Smooth muscle cell (in vitro differentiated cells): ENCODE data around the gene SULT1C4. TPM values are rescaled to one million over a fixed set of nuclear protein-coding genes. Genes with fewer than 3 reads are reported as not detected.
"Not testable (repeated sequence)": the region's sequence is repeated elsewhere in the genome, so short reads cannot be mapped to it uniquely, and the experiment has no call there.

Source experiments
- DNase-seq: peaks from one replicate; lab custom pipeline; 2025; ENCODE audit not compliant: unreplicated experiment; lab: John Stamatoyannopoulos, UW
- H2AFZ ChIP-seq: fragments of 200-600 bp; sonication (generic); 2 replicates; pipeline ENCODE4 v1.6.0; 2016; ENCODE audit warnings: antibody characterized with exemption, low read depth, mild to moderate bottlenecking
- H3F3A ChIP-seq: fragments of 200-600 bp; sonication (generic); 2 replicates; pipeline ENCODE4 v1.6.0; 2017; ENCODE audit warnings: antibody characterized with exemption, low read depth
- H3K27ac ChIP-seq: fragments of 200-600 bp; sonication (generic); 2 replicates; pipeline ENCODE4 v1.5.1; 2016; ENCODE audit warnings: low read depth, mild to moderate bottlenecking
- H3K27me3 ChIP-seq: fragments of 200-600 bp; sonication (generic); 2 replicates; pipeline ENCODE4 v1.6.1; 2016; ENCODE audit warnings: low read depth, mild to moderate bottlenecking
- H3K36me3 ChIP-seq: fragments of 200-600 bp; sonication (generic); 2 replicates; pipeline ENCODE4 v1.5.1; 2016; ENCODE audit warnings: low read depth
- H3K4me1 ChIP-seq: fragments of 200-600 bp; sonication (generic); 2 replicates; pipeline ENCODE4 v1.5.1; 2016; ENCODE audit warnings: low read depth
- H3K4me2 ChIP-seq: fragments of 200-600 bp; sonication (generic); 2 replicates; pipeline ENCODE4 v1.6.0; 2016; ENCODE audit warnings: mild to moderate bottlenecking
- H3K4me3 ChIP-seq: fragments of 200-600 bp; sonication (generic); 2 replicates; pipeline ENCODE4 v1.5.1; 2016; ENCODE audit warnings: mild to moderate bottlenecking
- H3K79me2 ChIP-seq: fragments of 200-600 bp; sonication (generic); 2 replicates; pipeline ENCODE4 v1.6.0; 2016; ENCODE audit warnings: low read depth, mild to moderate bottlenecking
- H3K9ac ChIP-seq: fragments of 200-600 bp; sonication (generic); 2 replicates; pipeline ENCODE4 v1.6.0; 2016; ENCODE audit warnings: low read depth
- H3K9me3 ChIP-seq: fragments of 200-600 bp; sonication (generic); replicated peaks from 2 replicates; pipeline ENCODE4 v1.5.1; 2016; ENCODE audit warnings: low read depth
- H4K20me1 ChIP-seq: fragments of 200-600 bp; sonication (generic); 2 replicates; pipeline ENCODE4 v1.6.0; 2016; ENCODE audit warnings: low read depth
- CTCF ChIP-seq: fragments of 200-600 bp; sonication (generic); IDR thresholded peaks from 2 replicates; pipeline ENCODE4 v1.5.1; 2017; ENCODE audit warnings: borderline replicate concordance, mild to moderate bottlenecking, antibody characterized with exemption; ENCODE audit not compliant: insufficient read depth, poor library complexity, severe bottlenecking
- WGBS: methylation state at CpG from one replicate; pipeline ENCODE4 v1.1.7; 2016; ENCODE audit warnings: low lambda C conversion rate; 5-methylcytosine and 5-hydroxymethylcytosine counted together
- polyA plus RNA-seq: library from polyadenylated mRNA; unstranded; fragments of >200 nt; fragmentation: Nextera tagmentation; extraction: Ambion mirVana; gene quantifications from 2 replicates; pipeline ENCODE4 v1.2.1, GENCODE V29; 2016
- small RNA-seq: library from RNA; depleted of rRNA; stranded (forward); fragments of <200 nt; gene quantifications from one replicate; pipeline ENCODE3, GENCODE V24; 2014
- total RNA-seq: library from RNA; depleted of rRNA; stranded (reverse); fragments of >200 nt; gene quantifications from 2 replicates; pipeline ENCODE4 v1.2.3, GENCODE V29; 2014

Gene SULT1C4
- total and polyA plus RNA-seq, 2 experiments from 2014 or later: 4.7 to 9.2 TPM

- Histone ChIP-seq H3K9me3 (no peaks in the 10 kb centered on the region), H3K4me3 (no peak overlapping the region), H2AFZ (no peak overlapping the region), H3K27ac (no peak overlapping the region), H4K20me1 (no peaks in the 10 kb centered on the region), H3K4me1 (no peaks in the 10 kb centered on the region), H3K79me2 (no peaks in the 10 kb centered on the region), H3K4me2 (no peak overlapping the region), H3K9ac (no peak overlapping the region), H3F3A (no peaks in the 10 kb centered on the region), H3K36me3 (no peaks in the 10 kb centered on the region), H3K27me3 (no peaks in the 10 kb centered on the region)
- 91% methylated on average over 8 of the region's 8 CpGs for WGBS
- no peak for TF ChIP-seq CTCF
- DNase-seq: no peak
Measured at GRCh38 chr2:108423502-108424251, 45.9 kb downstream of the SULT1C4 start.

GRCh38 chr2:108428286-108429009 is 50.7 kb downstream of the SULT1C4 start:
- Histone ChIP-seq H3K27ac (no peak overlapping the region), H2AFZ (no peak overlapping the region), H3K27me3 (no peaks in the 10 kb centered on the region), H3K9me3 (no peaks in the 10 kb centered on the region), H3K9ac (no peak overlapping the region), H3K79me2 (no peaks in the 10 kb centered on the region), H3K4me2 (no peak overlapping the region), H3K4me3 (no peak overlapping the region), H3F3A (no peaks in the 10 kb centered on the region), H4K20me1 (no peaks in the 10 kb centered on the region), H3K36me3 (no peaks in the 10 kb centered on the region), H3K4me1 (no peaks in the 10 kb centered on the region)
- 86% methylated on average over 2 of the region's 2 CpGs for WGBS
- no peak for TF ChIP-seq CTCF
- no peak for DNase-seq

- DNase-seq, H3K9me3 ChIP-seq, H3K36me3 ChIP-seq, H4K20me1 ChIP-seq, H3K27ac ChIP-seq, H3F3A ChIP-seq, H3K9ac ChIP-seq, H3K79me2 ChIP-seq, H3K4me3 ChIP-seq, H3K27me3 ChIP-seq, H3K4me1 ChIP-seq, H2AFZ ChIP-seq, H3K4me2 ChIP-seq: not testable (repeated sequence)
- WGBS: 92% methylated on average over 1 of the region's 1 CpG
Measured at GRCh38 chr2:108435578-108435977, 57.8 kb downstream of the SULT1C4 start.

- DNase-seq: no peak
- H3K27me3 ChIP-seq: no peaks in the 10 kb centered on the region
- no peaks in the 10 kb centered on the region for H3K4me1 ChIP-seq
- H2AFZ ChIP-seq: no peak overlapping the region
- no peaks in the 10 kb centered on the region for H3K36me3 ChIP-seq
- H3K79me2 ChIP-seq: no peaks in the 10 kb centered on the region
- H3K9me3 ChIP-seq: no peaks in the 10 kb centered on the region
- no peak overlapping the region for H3K9ac ChIP-seq
- H3K4me3 ChIP-seq: no peak overlapping the region
- 94% methylated on average over 1 of the region's 1 CpG for WGBS
- H4K20me1 ChIP-seq: no peaks in the 10 kb centered on the region
- H3K27ac ChIP-seq: no peak overlapping the region
- H3K4me2 ChIP-seq: no peak overlapping the region
- no peaks in the 10 kb centered on the region for H3F3A ChIP-seq
- TF ChIP-seq CTCF: no peak
Measured at GRCh38 chr2:108436976-108437375, 59.2 kb downstream of the SULT1C4 start.

Small RNAs within 50 kb of the gene (small RNA-seq; reads per million reads assigned to genes)
- not detected for gene SMIM12P1

Other genes with a start within 250 kb of the SULT1C4 start
- gene SULT1C3, start 138.0 kb upstream of the SULT1C4 start, total RNA-seq: not detected in 2 replicates
- not detected in 2 replicates for gene SULT1C3, start 138.0 kb upstream of the SULT1C4 start, polyA plus RNA-seq
- gene SULT1C2, start 89.1 kb upstream of the SULT1C4 start, total RNA-seq: not detected in 2 replicates
- gene SULT1C2, start 89.1 kb upstream of the SULT1C4 start, polyA plus RNA-seq: not detected in 2 replicates
- gene GCC2, start 71.3 kb downstream of the SULT1C4 start, total RNA-seq: 36.3 and 36.4 TPM in 2 replicates
- 18.3 and 33.9 TPM in 2 replicates for gene GCC2, start 71.3 kb downstream of the SULT1C4 start, polyA plus RNA-seq
- gene LIMS1, start 156.5 kb downstream of the SULT1C4 start, total RNA-seq: 147 and 155 TPM in 2 replicates
- 56.9 and 63.1 TPM in 2 replicates for gene LIMS1, start 156.5 kb downstream of the SULT1C4 start, polyA plus RNA-seq